SK-N-SH (cell line): ENCODE results near the gene SLC12A9. TPM values are rescaled to one million over a fixed set of nuclear protein-coding genes. Genes with fewer than 3 reads are reported as not detected.

Source experiments
- CTCF ChIA-PET: fragments of 300-600, 350-600 bp; formaldehyde crosslinking; extraction: SDS; loops from one replicate; lab custom pipeline; 2021; lab: Yijun Ruan, JAX
- POLR2A ChIA-PET: fragments of 350-600 bp; sonication (Branson Sonifier 250); formaldehyde crosslinking; extraction: SDS; loops from one replicate; lab custom pipeline; 2020; ENCODE audit warnings: antibody characterized with exemption, inconsistent platforms; lab: Yijun Ruan, JAX
- DNase-seq: peaks from one replicate; pipeline ENCODE4 v3.0.0; 2012
- H2AFZ ChIP-seq: fragments of 200-600 bp; sonication (generic); 2 replicates; pipeline ENCODE4 v1.8.1; 2016; ENCODE audit warnings: antibody characterized with exemption, mild to moderate bottlenecking, low read depth
- H3F3A ChIP-seq: fragments of 200-600 bp; sonication (generic); replicated peaks from 2 replicates; pipeline ENCODE3; 2016; ENCODE audit warnings: antibody characterized with exemption, mild to moderate bottlenecking; ENCODE audit not compliant: insufficient read depth
- H3K27ac ChIP-seq, 2 experiments: fragments of 200-500 bp in 1 of 2; fragments of 200-600 bp in 1 of 2; sonication (Bioruptor generic) in 1 of 2; sonication (generic), shearing (Covaris generic) in 1 of 2; 2 replicates each; pipeline versions ENCODE4 v1.5.1 to v1.6.1; 2014 to 2016; ENCODE audit warnings: low read depth in 2 of 2, inconsistent platforms in 1 of 2, low read length in 1 of 2, mild to moderate bottlenecking in 1 of 2, mixed read lengths in 1 of 2
- H3K27me3 ChIP-seq: fragments of 200-600 bp; sonication (generic), shearing (Covaris generic); 2 replicates; pipeline ENCODE4 v1.6.1; 2016; ENCODE audit warnings: mixed run types; ENCODE audit not compliant: insufficient read depth
- H3K36me3 ChIP-seq, 2 experiments: fragments of 200-500 bp in 1 of 2; fragments of 200-600 bp in 1 of 2; sonication (Bioruptor generic) in 1 of 2; sonication (generic) in 1 of 2; replicated peaks in 1 of 2; 2 replicates each; pipeline versions ENCODE3 to v1.5.1; 2014 to 2016; ENCODE audit warnings: low read length in 1 of 2, mild to moderate bottlenecking in 1 of 2; ENCODE audit not compliant: insufficient read depth in 2 of 2, control insufficient read depth in 1 of 2
- H3K4me1 ChIP-seq, 2 experiments: fragments of 200-500 bp in 1 of 2; fragments of 200-600 bp in 1 of 2; sonication (Bioruptor generic) in 1 of 2; sonication (generic), shearing (Covaris generic) in 1 of 2; 2 replicates each; pipeline versions ENCODE4 v1.5.1 to v1.6.1; 2014 to 2016; ENCODE audit warnings: low read depth in 1 of 2, low read length in 1 of 2, mixed run types in 1 of 2; ENCODE audit not compliant: insufficient read depth in 2 of 2, control insufficient read depth in 1 of 2
- H3K4me2 ChIP-seq: fragments of 200-600 bp; sonication (generic), shearing (Covaris generic); 2 replicates; pipeline ENCODE4 v1.6.1; 2017; ENCODE audit warnings: mixed run types
- H3K4me3 ChIP-seq, 2 experiments: fragments of 200-500 bp in 1 of 2; fragments of 200-600 bp in 1 of 2; sonication (Bioruptor generic) in 1 of 2; sonication (generic), shearing (Covaris generic) in 1 of 2; 2 replicates each; pipeline versions ENCODE4 v1.5.1 to v1.8.1; 2014 to 2016; ENCODE audit warnings: low read depth in 2 of 2, inconsistent platforms in 1 of 2, low read length in 1 of 2, mild to moderate bottlenecking in 1 of 2, mixed read lengths in 1 of 2, moderate library complexity in 1 of 2
- H3K79me2 ChIP-seq: fragments of 200-600 bp; sonication (generic); 2 replicates; pipeline ENCODE4 v1.8.1; 2017; ENCODE audit warnings: mild to moderate bottlenecking; ENCODE audit not compliant: insufficient read depth
- H3K9ac ChIP-seq: fragments of 200-600 bp; sonication (generic); 2 replicates; pipeline ENCODE4 v1.6.1; 2017; ENCODE audit warnings: mixed run types
- H3K9me2 ChIP-seq: fragments of 200-600 bp; sonication (generic); 2 replicates; pipeline ENCODE4 v1.6.1; 2017; ENCODE audit warnings: mixed run types
- H3K9me3 ChIP-seq: fragments of 200-600 bp; sonication (generic); 2 replicates; pipeline ENCODE4 v1.6.1; 2017; ENCODE audit warnings: mixed run types, mild to moderate bottlenecking, moderate library complexity
- H4K20me1 ChIP-seq: fragments of 200-600 bp; sonication (generic); 2 replicates; pipeline ENCODE4 v1.6.1; 2017; ENCODE audit warnings: mild to moderate bottlenecking, mixed run types; ENCODE audit not compliant: insufficient read depth
- CHD2 ChIP-seq: fragments of 150-350 bp; IDR thresholded peaks from 2 replicates; pipeline ENCODE4 v1.6.1; 2018; ENCODE audit warnings: low read length; ENCODE audit not compliant: partially characterized antibody
- ELF1 ChIP-seq: IDR thresholded peaks from 2 replicates; pipeline ENCODE4 v1.4.0; 2012
- POLR2AphosphoS5 ChIP-seq: IDR thresholded peaks from 2 replicates; pipeline ENCODE4 v1.6.1; 2012; ENCODE audit warnings: low read depth, low read length
- SIN3A ChIP-seq: IDR thresholded peaks from 2 replicates; pipeline ENCODE4 v1.6.1; 2012; ENCODE audit warnings: low read depth, mild to moderate bottlenecking, low read length, moderate library complexity, borderline replicate concordance
- WGBS: methylation state at CpG from one replicate; pipeline ENCODE4 v1.1.6; 2017; ENCODE audit warnings: low lambda C conversion rate; 5-methylcytosine and 5-hydroxymethylcytosine counted together
- polyA plus RNA-seq, 3 experiments: library from polyadenylated mRNA; depleted of rRNA; stranded (reverse); fragments of >200 nt; gene quantifications; 2 replicates each; pipeline ENCODE4 v1.2.3, GENCODE V29; 2012
- TF ChIP-seq, protein P1 (sequence below): fragments of 200-600 bp; sonication (generic); IDR thresholded peaks from 2 replicates; pipeline ENCODE4 v1.6.1; 2017; ENCODE audit warnings: antibody characterized with exemption, mild to moderate bottlenecking, moderate library complexity

SLC12A9 gene
- polyA plus RNA-seq, 1 of the 3 experiments (the other 2 are of a cell fraction): 29.7 TPM

DNA sequence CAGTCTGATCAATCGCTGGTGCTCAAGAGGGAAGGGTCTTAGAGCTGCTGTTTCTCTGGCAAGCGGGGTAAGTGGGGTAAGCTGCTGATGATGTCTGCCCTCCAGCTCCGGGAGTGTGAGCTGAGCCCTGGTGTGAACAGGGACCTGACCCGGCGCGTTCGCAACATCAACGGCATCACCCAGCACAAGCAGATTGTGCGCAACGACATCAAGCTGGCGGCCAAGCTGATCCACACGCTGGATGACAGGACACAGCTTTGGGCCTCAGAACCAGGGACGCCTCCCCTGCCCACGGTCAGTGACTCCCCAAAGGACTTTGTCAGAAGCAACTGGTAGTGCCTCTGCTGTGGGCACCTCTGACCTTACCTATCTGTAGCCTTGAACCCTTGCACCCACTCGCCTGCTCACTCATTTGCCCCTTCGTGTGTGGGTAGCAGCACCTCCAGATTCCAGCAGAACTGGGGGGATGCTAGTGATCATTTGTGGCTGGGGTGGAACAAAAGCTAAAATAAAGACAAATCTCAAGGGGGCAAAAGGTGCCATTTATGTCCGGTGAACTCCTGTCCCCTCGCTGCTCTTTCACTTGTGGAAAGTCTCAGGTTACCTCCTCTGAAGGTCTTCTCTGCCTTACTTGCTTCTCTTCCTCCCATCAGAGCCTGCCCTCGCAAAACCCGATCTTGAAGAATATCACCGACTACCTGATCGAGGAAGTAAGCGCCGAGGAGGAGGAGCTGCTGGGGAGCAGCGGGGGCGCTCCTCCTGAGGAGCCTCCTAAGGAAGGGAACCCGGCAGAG, 33.8 kb downstream of the SLC12A9 start:
- peak; percentile 32 for DNase-seq
- Histone ChIP-seq H3K9ac (no peak overlapping the region), H3K9me3 (no peaks in the 10 kb centered on the region), H3K4me3 (no peak overlapping the region), H3F3A (peaks cover 44% of the 10 kb centered on the region), H3K36me3 (peaks cover 56 to 76% of the 10 kb centered on the region in 2 experiments), H3K4me2 (no peak overlapping the region), H3K9me2 (no peaks in the 10 kb centered on the region), H3K27me3 (no peaks in the 10 kb centered on the region), H4K20me1 (peaks cover 15% of the 10 kb centered on the region), H3K79me2 (peaks cover 59% of the 10 kb centered on the region), H3K4me1 (peaks cover 4 to 40% of the 10 kb centered on the region in 2 experiments), H2AFZ (no peak overlapping the region), H3K27ac (no peak overlapping the region; a peak in 1 of 4 replicates)
- ChIA-PET CTCF (interaction anchor here (0.6 to 4.9 kb wide), 9 partner anchors 8 to 404 kb away, joined by 3 to 16 read pairs (median 5); partner anchors contain the start of genes POP7, SLC12A9 and SRRT), POLR2A (interaction anchor here (5.8 kb wide), 1 partner anchor 10 kb away, joined by 126 read pairs; the partner anchor contains the start of gene SRRT)
- WGBS: 97% methylated on average over 26 of the region's 27 CpGs
- TF ChIP-seq CHD2 (no peak), POLR2AphosphoS5 (0 out of 2 replicates have a peak, but pooled peaks have one; percentile 12)

DNA sequence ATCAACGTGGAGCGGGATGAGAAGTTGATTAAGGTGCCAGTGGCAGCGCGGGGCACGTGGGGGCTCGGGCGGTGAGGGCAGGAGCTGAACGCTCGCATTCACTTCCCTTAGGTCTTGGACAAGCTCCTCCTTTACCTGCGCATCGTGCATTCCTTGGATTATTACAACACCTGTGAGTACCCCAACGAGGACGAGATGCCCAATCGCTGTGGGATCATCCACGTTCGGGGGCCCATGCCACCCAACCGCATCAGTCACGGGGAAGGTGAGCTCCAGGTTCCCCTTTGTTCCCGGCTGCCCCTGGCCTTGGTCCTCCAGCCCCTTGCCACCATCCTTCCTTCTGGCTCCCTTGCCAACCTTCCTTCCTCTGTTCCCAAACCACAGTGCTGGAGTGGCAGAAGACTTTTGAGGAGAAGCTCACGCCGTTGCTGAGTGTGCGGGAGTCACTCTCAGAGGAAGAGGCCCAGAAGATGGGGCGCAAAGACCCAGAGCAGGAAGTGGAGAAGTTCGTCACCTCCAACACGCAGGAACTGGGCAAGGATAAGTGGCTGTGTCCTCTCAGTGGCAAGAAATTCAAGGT, 34.5 kb downstream of the SLC12A9 start:
- TF ChIP-seq, protein P1, sequence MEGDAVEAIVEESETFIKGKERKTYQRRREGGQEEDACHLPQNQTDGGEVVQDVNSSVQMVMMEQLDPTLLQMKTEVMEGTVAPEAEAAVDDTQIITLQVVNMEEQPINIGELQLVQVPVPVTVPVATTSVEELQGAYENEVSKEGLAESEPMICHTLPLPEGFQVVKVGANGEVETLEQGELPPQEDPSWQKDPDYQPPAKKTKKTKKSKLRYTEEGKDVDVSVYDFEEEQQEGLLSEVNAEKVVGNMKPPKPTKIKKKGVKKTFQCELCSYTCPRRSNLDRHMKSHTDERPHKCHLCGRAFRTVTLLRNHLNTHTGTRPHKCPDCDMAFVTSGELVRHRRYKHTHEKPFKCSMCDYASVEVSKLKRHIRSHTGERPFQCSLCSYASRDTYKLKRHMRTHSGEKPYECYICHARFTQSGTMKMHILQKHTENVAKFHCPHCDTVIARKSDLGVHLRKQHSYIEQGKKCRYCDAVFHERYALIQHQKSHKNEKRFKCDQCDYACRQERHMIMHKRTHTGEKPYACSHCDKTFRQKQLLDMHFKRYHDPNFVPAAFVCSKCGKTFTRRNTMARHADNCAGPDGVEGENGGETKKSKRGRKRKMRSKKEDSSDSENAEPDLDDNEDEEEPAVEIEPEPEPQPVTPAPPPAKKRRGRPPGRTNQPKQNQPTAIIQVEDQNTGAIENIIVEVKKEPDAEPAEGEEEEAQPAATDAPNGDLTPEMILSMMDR: no peak
- TF ChIP-seq ELF1: 0 out of 2 replicates have a peak, but pooled peaks have one; percentile 31
- TF ChIP-seq SIN3A: no peak
- Histone ChIP-seq H2AFZ (no peak overlapping the region), H3K4me3 (no peak overlapping the region), H3K9me2 (no peaks in the 10 kb centered on the region), H3K27me3 (no peaks in the 10 kb centered on the region), H3K79me2 (peaks cover 52% of the 10 kb centered on the region), H4K20me1 (peaks cover 12% of the 10 kb centered on the region), H3K9ac (no peak overlapping the region), H3K9me3 (no peaks in the 10 kb centered on the region), H3K36me3 (peaks cover 49 to 69% of the 10 kb centered on the region in 2 experiments), H3F3A (peaks cover 41% of the 10 kb centered on the region), H3K4me1 (peaks cover 4 to 40% of the 10 kb centered on the region in 2 experiments), H3K27ac (peak overlapping the region in 1 of 2 experiments; percentile 16; a peak in 2 of 4 replicates), H3K4me2 (peak overlapping the region; percentile 2; the same call in 1 of the 2 replicates)
- WGBS: 93% methylated on average over 25 of the region's 25 CpGs
- POLR2A ChIA-PET: interaction anchor here (5.8 kb wide), 1 partner anchor 11 kb away, joined by 126 read pairs; the partner anchor contains the start of gene SRRT
- CTCF ChIA-PET: interaction anchor here (0.6 to 4.9 kb wide), 8 partner anchors 10 to 404 kb away, joined by 3 to 16 read pairs (median 4); partner anchors contain the start of genes POP7, SLC12A9 and SRRT
- DNase-seq: peak; percentile 35
